GM19351 (cell line): Measurements from ENCODE around the gene EMILIN2.
"Not testable (repeated sequence)": the region's sequence is repeated elsewhere in the genome, so short reads cannot be mapped to it uniquely, and the experiment has no call there.

Experiments used
- ATAC-seq: cut with Tn5 transposase; IDR thresholded peaks from one replicate; pipeline ENCODE4 v1.9.1; 2021; ENCODE audit warnings: mild to moderate bottlenecking, moderate library complexity; ENCODE audit not compliant: unreplicated experiment

EMILIN2 gene

GRCh38 chr18:2843146-2843545 lies 3.7 kb upstream of the EMILIN2 start:
- ATAC-seq: no peak

GRCh38 chr18:2845172-2845571 lies 1.6 kb upstream of the EMILIN2 start:
- ATAC-seq: no peak

- peak; percentile 40 for ATAC-seq
Observed at GRCh38 chr18:2847317-2848246, 776 bp downstream of the EMILIN2 start.

- no peak for ATAC-seq
Observed at GRCh38 chr18:2848247-2849246, 1.7 kb downstream of the EMILIN2 start.

- ATAC-seq: no peak
Observed at GRCh38 chr18:2850816-2851215, 4.0 kb downstream of the EMILIN2 start.

- no peak for ATAC-seq
Observed at GRCh38 chr18:2851771-2852170, 5.0 kb downstream of the EMILIN2 start.

GRCh38 chr18:2852460-2852859 lies 5.7 kb downstream of the EMILIN2 start:
- ATAC-seq: not testable (repeated sequence)

- no peak for ATAC-seq
Observed at GRCh38 chr18:2853173-2853925, 6.5 kb downstream of the EMILIN2 start.

GRCh38 chr18:2853926-2854664 lies 7.3 kb downstream of the EMILIN2 start:
- no peak for ATAC-seq

- ATAC-seq: no peak
Observed at GRCh38 chr18:2854875-2855274, 8.1 kb downstream of the EMILIN2 start.

- no peak for ATAC-seq
Observed at GRCh38 chr18:2855560-2856350, 8.9 kb downstream of the EMILIN2 start.

GRCh38 chr18:2856547-2857170 lies 9.9 kb downstream of the EMILIN2 start:
- no peak for ATAC-seq

- no peak for ATAC-seq
Observed at GRCh38 chr18:2857491-2858131, 10.8 kb downstream of the EMILIN2 start.

GRCh38 chr18:2860397-2860796 lies 13.6 kb downstream of the EMILIN2 start:
- not testable (repeated sequence) for ATAC-seq

- ATAC-seq: not testable (repeated sequence)
Observed at GRCh38 chr18:2863997-2864396, 17.2 kb downstream of the EMILIN2 start.

- ATAC-seq: not testable (repeated sequence)
Observed at GRCh38 chr18:2866465-2866864, 19.7 kb downstream of the EMILIN2 start.

GRCh38 chr18:2869207-2869606 lies 22.4 kb downstream of the EMILIN2 start:
- ATAC-seq: no peak

GRCh38 chr18:2871111-2871720 lies 24.4 kb downstream of the EMILIN2 start:
- ATAC-seq: no peak
